A673 (cell line): ENCODE measurements around the gene TBC1D22A.

Experiments
- CTCF ChIP-seq: fragments of 300-800, 200-600 bp; sonication (generic); conservative IDR thresholded peaks from 2 replicates; pipeline ENCODE4 v1.5.1; 2017; ENCODE audit warnings: low read depth, mild to moderate bottlenecking, antibody characterized with exemption, low read length, moderate library complexity, mixed read lengths
- EZH2 ChIP-seq: fragments of 200-600 bp; sonication (generic); IDR thresholded peaks from 2 replicates; pipeline ENCODE4 v1.6.1; 2017; ENCODE audit warnings: borderline replicate concordance, low read depth, mild to moderate bottlenecking, mixed read lengths, antibody characterized with exemption, low read length; ENCODE audit not compliant: poor library complexity, severe bottlenecking

GRCh38 chr22:46905834-46906233, 143.4 kb downstream of the TBC1D22A start:
- TF ChIP-seq CTCF = no peak
- TF ChIP-seq EZH2 = no peak
